ENCODE measurements around the gene NR3C2.

NR3C2 gene

GRCh38 chr4:148069086-148069894, 372.9 kb downstream of the NR3C2 start:
- Histone ChIP-seq H3K27me3 (ENCODE audit: insufficient read depth, low read length) (no peaks in the 10 kb centered on the region), H3K9me3 (ENCODE audit: low read length) (no peaks in the 10 kb centered on the region; the same call in 1 of the 2 replicates), H4K20me1 (ENCODE audit: insufficient read depth, low read length) (no peaks in the 10 kb centered on the region), H3F3A (ENCODE audit: insufficient read depth, low read length) (no peaks in the 10 kb centered on the region), H3K4me3 (ENCODE audit: low read depth, low read length, poor library complexity, severe bottlenecking) (no peak overlapping the region), H3K9ac (ENCODE audit: low read length) (no peak overlapping the region), H3K27ac (ENCODE audit: low read depth, low read length, poor library complexity, severe bottlenecking) (no peak overlapping the region), H3K4me2 (ENCODE audit: low read length) (no peak overlapping the region), H3K79me2 (ENCODE audit: insufficient read depth, low read length) (no peaks in the 10 kb centered on the region), H3K9me2 (ENCODE audit: low read depth, low read length) (no peaks in the 10 kb centered on the region), H2AFZ (ENCODE audit: low read length) (no peak overlapping the region), H3K4me1 (ENCODE audit: insufficient read depth, low read length, severe bottlenecking) (peaks cover 4% of the 10 kb centered on the region), H3K36me3 (ENCODE audit: insufficient read depth, low read length) (no peaks in the 10 kb centered on the region)
- no peak for TF ChIP-seq EZH2 (IDR thresholded peaks at IDR 0.05; ENCODE audit: borderline replicate concordance, low read length)
- TF ChIP-seq, protein P1, sequence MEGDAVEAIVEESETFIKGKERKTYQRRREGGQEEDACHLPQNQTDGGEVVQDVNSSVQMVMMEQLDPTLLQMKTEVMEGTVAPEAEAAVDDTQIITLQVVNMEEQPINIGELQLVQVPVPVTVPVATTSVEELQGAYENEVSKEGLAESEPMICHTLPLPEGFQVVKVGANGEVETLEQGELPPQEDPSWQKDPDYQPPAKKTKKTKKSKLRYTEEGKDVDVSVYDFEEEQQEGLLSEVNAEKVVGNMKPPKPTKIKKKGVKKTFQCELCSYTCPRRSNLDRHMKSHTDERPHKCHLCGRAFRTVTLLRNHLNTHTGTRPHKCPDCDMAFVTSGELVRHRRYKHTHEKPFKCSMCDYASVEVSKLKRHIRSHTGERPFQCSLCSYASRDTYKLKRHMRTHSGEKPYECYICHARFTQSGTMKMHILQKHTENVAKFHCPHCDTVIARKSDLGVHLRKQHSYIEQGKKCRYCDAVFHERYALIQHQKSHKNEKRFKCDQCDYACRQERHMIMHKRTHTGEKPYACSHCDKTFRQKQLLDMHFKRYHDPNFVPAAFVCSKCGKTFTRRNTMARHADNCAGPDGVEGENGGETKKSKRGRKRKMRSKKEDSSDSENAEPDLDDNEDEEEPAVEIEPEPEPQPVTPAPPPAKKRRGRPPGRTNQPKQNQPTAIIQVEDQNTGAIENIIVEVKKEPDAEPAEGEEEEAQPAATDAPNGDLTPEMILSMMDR (IDR thresholded peaks at IDR 0.05; ENCODE audit: low read length), result no peak

DNA sequence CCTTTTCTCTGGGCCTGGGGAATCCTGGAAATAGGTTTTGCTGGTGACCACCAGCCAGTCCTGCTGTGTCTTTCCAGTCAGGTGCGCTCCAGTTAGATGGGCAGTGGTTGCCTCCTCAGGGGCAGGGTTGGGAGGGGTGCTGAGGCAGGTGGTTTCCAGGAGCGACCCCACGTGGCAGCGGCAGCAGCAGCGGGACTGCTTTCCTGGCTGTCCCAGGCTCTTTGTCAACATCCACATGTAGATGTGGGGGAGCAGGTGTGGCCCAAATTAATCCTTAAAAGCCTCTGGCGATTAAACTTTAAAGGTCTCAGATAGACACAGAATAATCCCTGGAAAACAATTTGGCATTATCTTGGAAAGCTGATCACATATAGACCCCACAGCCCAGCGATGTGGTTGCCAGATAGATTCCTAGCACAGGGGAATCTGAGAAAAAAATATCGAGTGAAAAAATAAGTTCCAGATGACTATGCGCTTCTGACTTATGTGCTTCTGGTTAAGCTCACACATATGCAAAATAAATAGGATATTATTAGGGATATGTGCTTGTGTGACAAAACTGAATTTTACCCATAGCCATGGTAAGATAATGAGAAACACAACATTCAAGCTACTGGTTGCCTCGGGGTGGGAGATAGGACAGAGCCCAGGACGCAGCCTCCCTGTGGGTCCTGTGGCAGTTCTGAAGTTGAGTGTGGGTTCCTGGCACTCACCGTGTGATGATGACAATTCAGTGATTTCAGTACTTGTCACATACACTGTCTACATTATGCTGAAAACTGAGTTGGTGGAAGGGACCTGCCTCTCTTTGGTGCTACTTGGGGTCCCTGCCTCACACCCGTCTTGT, 373.9 kb downstream of the NR3C2 start:
- Histone ChIP-seq H3K9ac (ENCODE audit: low read length) (no peak overlapping the region), H3K36me3 (ENCODE audit: insufficient read depth, low read length) (no peaks in the 10 kb centered on the region), H3K79me2 (ENCODE audit: insufficient read depth, low read length) (no peaks in the 10 kb centered on the region), H3K4me3 (ENCODE audit: low read depth, low read length, poor library complexity, severe bottlenecking) (no peak overlapping the region), H3K27me3 (ENCODE audit: insufficient read depth, low read length) (no peaks in the 10 kb centered on the region), H3K4me2 (ENCODE audit: low read length) (no peak overlapping the region), H3K4me1 (ENCODE audit: insufficient read depth, low read length, severe bottlenecking) (peaks cover 4% of the 10 kb centered on the region), H3F3A (ENCODE audit: insufficient read depth, low read length) (no peaks in the 10 kb centered on the region), H3K9me2 (ENCODE audit: low read depth, low read length) (no peaks in the 10 kb centered on the region), H2AFZ (ENCODE audit: low read length) (no peak overlapping the region), H4K20me1 (ENCODE audit: insufficient read depth, low read length) (no peaks in the 10 kb centered on the region), H3K9me3 (ENCODE audit: low read length) (no peaks in the 10 kb centered on the region; the same call in 1 of the 2 replicates), H3K27ac (ENCODE audit: low read depth, low read length, poor library complexity, severe bottlenecking) (no peak overlapping the region)
- TF ChIP-seq, protein P1 (IDR thresholded peaks at IDR 0.05; ENCODE audit: low read length), result no peak
- no peak for TF ChIP-seq EZH2 (IDR thresholded peaks at IDR 0.05; ENCODE audit: borderline replicate concordance, low read length)

DNA sequence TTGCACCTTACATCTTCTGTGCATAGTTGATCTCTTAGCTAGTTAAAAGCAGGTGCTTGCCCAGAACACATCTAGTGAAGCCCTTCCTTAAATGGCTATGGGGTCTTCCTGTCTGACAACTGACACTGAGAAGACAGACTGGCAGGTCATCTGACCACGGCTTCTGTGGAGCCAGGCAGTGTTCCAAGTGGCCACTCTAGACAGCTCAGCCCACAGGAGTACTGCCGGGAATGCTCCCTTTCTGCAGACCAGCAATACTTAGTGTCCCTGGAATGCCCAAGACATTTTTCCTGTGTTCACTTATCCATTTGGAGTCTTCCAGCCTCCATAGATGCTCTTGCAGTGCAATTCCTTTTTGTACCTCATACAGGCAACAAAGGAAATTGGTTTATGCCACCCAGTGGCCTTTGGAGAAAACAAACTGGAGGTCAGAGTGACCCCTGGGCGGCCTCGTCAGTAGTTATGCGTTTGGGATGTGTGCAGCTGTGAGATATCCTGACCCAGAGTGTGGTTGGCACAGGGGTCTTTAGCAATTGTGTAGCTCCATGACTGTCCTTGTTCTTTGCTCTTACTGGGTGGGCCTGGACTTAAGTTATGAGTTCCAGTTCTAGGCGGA, 374.8 kb downstream of the NR3C2 start:
- H3K9ac ChIP-seq (ENCODE audit: low read length), result no peak overlapping the region
- no peak for TF ChIP-seq EZH2 (IDR thresholded peaks at IDR 0.05; ENCODE audit: borderline replicate concordance, low read length)
- TF ChIP-seq, protein P1 (IDR thresholded peaks at IDR 0.05; ENCODE audit: low read length), result no peak
- no peak overlapping the region for H3K27ac ChIP-seq (ENCODE audit: low read depth, low read length, poor library complexity, severe bottlenecking)
- no peaks in the 10 kb centered on the region for H3K9me2 ChIP-seq (ENCODE audit: low read depth, low read length)
- H4K20me1 ChIP-seq (ENCODE audit: insufficient read depth, low read length), result no peaks in the 10 kb centered on the region
- no peak overlapping the region for H3K4me2 ChIP-seq (ENCODE audit: low read length)
- no peaks in the 10 kb centered on the region for H3K79me2 ChIP-seq (ENCODE audit: insufficient read depth, low read length)
- no peaks in the 10 kb centered on the region for H3F3A ChIP-seq (ENCODE audit: insufficient read depth, low read length)
- H3K36me3 ChIP-seq (ENCODE audit: insufficient read depth, low read length), result no peaks in the 10 kb centered on the region
- peaks cover 13% of the 10 kb centered on the region for H3K4me1 ChIP-seq (ENCODE audit: insufficient read depth, low read length, severe bottlenecking)
- H2AFZ ChIP-seq (ENCODE audit: low read length), result no peak overlapping the region
- H3K27me3 ChIP-seq (ENCODE audit: insufficient read depth, low read length), result no peaks in the 10 kb centered on the region
- no peaks in the 10 kb centered on the region for H3K9me3 ChIP-seq (ENCODE audit: low read length)
- H3K4me3 ChIP-seq (ENCODE audit: low read depth, low read length, poor library complexity, severe bottlenecking), result no peak overlapping the region

Data from OCI-LY1 (cell line).